ENCODE data around the gene FBXL20.

- TF ChIP-seq EZH2 (IDR thresholded peaks at IDR 0.05; ENCODE audit: borderline replicate concordance, low read length) (no peak), CTCF (IDR thresholded peaks at IDR 0.05; ENCODE audit: low read length) (no peak; the same call in 1 of the 2 replicates)
Measured at GRCh38 chr17:39209317-39210092, 191.9 kb downstream of the FBXL20 start.

All from OCI-LY1 (cell line).